CD4-positive, alpha-beta T cell treated with Interleukin-1 beta for 1 hour (primary cell): ENCODE measurements around the gene BROX.
"Not testable (repeated sequence)": the region's sequence is repeated elsewhere in the genome, so short reads cannot be mapped to it uniquely, and the experiment has no call there.

ENCODE experiments used
- DNase-seq, 2 donors: peaks; one replicate each; pipeline ENCODE4 v3.0.0-alpha.2; 2020 to 2022

Gene BROX

GRCh38 chr1:222732216-222733159 lies 20.1 kb downstream of the BROX start:
- DNase-seq: no peak

DNA sequence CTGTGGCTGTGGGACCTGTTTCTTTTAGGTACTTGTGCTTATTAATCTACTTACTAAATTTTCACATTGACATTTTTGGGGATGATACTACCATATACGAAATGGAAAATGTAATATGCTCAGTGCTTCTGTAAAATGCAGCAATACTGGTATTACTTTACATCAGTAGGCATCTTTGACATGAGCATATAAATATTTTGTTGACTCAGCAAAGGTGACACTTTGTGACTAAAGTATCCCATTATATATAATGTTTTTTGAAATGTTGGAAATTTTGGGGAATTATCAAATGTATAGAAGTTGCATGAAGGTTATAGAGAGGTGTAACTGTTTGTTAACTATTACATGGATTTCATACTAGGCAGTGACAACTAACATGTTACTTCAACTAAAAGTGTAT lies 22.4 kb downstream of the BROX start:
- DNase-seq: no peak

- DNase-seq: no peak
Measured at GRCh38 chr1:222736470-222736869, 24.1 kb downstream of the BROX start.

DNA sequence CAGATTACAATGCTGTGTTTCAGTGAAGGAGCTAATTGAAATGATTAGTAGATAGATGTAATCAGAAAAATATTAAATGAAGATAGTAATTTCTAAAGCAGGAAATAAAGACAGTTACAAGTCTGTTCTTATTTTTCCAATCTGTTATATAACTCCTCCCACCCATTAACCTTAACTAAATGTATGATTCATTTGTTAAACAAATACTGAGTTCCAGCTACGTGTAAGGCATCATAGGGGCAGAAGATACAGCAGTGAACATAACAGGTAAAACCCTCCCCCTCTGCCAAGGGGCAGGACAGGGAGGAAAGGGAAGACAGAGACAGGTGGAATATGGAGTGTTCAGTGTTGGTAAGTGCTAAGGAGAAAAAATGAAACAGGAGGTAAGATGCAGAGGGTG lies 24.6 kb downstream of the BROX start, which contains the start of gene FAM177B:
FAM177B (plus strand) TSS at position 231 of the 400 bp plus-strand sequence. CDS start 9,344 bp downstream, outside the sequence.
- DNase-seq: no peak

- no peak for DNase-seq
Measured at GRCh38 chr1:222739465-222739864, 27.1 kb downstream of the BROX start.

DNA sequence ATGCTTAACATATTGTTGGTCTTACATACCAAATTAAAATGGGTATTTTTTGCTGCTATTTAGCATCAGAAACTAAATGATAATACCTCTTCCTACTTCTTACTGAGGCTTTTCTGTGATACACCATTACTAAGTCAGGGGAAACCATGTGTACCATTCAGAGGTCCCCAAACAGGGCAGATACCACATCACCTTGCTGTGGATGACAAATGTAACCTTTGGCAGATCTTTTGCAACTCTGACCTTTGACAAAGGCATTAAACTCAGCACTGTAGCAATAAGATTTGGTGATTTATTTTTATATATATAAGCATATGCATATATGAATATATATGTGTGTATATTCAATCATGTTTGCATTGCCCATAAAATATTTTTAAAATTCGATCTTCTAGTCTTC lies 27.6 kb downstream of the BROX start:
- no peak for DNase-seq

- not testable (repeated sequence) for DNase-seq
Measured at GRCh38 chr1:222741630-222742457, 29.5 kb downstream of the BROX start.

DNA sequence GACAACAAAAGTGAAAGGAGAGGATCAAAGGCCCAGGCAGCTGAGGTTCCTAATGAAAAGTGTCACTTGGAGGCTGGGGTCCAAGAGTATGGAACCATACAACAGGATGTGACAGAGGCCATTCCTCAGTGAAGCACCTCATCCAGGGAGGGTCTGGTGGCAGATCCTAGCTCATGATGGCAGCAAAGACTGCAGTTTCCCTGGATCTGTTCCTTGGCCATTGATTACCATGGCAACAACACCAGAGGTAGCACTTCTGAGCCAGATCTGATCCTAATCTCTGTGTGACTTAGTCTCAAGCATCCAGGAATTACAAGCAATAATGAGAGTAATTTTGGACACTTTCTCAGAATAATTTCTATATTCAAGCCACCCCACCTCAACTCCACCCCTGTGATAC lies 37.6 kb downstream of the BROX start:
- DNase-seq: no peak

DNA sequence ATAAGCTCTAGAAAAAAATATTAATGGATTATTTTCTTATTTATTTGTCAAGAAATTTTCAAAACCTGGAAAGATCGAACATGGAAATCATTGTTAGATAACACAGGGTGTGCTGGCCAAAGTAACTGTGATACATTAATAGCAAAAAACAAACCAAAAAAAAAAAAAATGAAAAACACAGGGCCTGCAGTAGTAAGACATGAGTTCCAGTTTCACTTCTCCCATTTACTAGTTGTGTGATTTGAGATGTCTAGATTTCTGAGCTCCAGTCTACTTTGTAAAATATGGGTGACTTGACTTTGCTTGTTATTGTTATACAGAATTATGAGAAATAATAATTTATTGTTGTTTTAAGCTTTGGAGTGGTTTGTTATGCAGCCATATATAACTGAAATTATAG lies 38.3 kb downstream of the BROX start:
- DNase-seq: no peak

GRCh38 chr1:222751255-222751654 lies 38.9 kb downstream of the BROX start:
- no peak for DNase-seq

- peak in 1 of 2 donors; percentile 8 for DNase-seq
Measured at GRCh38 chr1:222754366-222755139, 42.2 kb downstream of the BROX start.

- no peak for DNase-seq
Measured at GRCh38 chr1:222757646-222758268, 45.4 kb downstream of the BROX start.

- no peak for DNase-seq
Measured at GRCh38 chr1:222759451-222760035, 47.2 kb downstream of the BROX start.

- no peak for DNase-seq
Measured at GRCh38 chr1:222761083-222761482, 48.7 kb downstream of the BROX start.

DNA sequence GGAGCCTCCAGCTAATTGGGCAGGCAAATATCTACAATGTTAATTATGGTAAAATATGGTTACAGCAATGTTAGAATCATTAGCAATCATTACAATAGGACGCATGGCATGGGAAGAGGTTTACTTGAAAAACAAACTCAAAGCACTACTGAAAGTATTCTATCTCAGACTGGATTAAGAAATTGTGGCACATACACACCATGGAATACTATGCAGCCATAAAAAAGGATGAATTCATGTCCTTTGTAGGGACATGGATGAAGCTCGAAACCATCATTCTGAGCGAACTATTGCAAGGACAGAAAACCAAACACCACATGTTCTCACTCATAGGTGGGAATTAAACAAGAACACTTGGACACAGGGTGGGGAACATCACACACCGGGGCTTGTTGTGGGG lies 49.8 kb downstream of the BROX start:
- not testable (repeated sequence) for DNase-seq

DNA sequence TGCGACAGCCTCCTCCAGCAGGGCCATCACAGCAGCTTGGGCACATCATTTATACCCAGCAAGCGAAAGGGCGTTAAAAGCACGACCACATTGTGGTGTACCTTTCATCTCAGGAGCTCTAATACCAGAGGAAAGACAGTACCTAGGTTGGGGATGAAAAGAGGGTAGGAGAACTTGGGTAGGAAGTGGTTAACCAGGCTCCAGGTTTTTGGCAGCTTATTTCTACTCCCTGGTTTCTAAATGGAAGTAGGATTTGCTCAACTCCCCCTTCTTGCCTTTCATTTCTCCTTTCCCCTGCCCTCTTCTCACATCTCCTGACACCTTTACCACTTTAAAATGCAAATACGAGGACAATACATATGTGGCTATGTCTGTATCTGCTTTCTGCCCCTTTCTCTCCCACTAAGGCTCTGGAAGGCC lies 54.8 kb downstream of the BROX start:
- DNase-seq: no peak

DNA sequence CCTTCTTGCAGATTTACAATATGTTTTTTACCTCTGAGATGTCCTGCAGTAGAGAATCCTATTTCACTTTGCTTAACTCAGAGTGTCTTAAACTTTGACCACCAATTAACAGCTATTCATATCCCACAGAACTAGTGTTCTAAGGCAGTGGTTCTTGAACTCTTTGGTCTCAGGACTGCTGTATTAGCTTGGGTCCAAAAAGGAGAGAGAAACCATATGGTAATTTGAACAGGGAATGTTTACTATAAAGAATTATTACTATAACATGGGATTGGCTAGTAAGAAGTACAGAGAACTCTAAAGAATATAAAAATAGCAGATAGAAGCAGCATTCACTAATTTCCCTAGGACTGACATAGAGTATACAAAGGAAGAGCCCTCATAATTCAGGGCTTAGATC lies 56.2 kb downstream of the BROX start:
- DNase-seq: no peak

- DNase-seq: no peak
Measured at GRCh38 chr1:222769181-222769580, 56.8 kb downstream of the BROX start.

DNA sequence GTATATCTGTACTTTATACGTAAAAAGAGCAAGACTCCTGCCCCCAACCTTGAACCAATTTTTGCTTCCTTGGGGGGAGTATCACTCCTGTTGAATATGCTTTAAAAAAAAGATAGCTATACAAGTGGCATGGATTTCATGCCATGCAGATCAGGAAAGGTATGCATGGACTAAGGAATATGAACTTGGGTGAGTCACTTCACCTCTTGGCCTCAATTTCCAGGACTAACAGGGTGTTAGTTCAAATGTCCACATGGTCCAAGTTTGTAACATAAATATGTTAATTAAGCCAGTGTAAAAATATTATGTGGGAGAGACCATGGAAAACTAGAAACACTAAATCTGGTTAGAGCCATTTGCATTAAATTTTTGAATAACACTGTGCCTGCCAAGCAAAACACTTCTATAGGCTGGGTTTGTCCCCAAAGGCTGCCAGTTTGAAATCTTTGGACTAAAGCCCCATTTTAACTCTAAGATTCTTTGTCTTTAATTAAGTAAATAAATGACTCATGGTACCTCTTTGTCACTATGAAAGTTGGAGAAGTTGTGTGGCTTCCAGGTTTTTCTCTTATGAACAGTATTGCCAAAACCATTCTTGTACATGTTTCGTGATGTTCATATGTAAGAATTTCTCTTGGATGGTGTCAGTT lies 57.7 kb downstream of the BROX start:
- DNase-seq: no peak

GRCh38 chr1:222772996-222773379 lies 60.6 kb downstream of the BROX start:
- peak in 1 of 2 donors; percentile 39 for DNase-seq

DNA sequence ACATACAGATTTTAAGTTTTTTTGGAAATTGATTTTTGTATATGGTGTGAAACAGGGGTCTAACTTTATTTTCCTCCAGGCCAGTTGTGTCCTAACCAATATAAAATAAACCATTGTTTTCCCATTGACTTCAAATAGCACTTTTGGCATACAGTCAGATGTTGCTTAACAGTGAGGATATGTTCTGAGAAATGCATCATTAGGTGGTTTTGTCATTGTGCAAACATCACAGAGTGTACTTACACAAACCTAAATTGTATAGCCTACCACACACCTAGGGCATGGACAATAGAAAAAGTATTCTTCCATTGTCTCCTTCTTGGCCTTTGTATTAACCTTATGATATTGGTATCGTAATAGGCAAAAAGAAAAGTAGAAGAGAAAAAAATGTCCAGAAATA lies 65.1 kb downstream of the BROX start:
- no peak for DNase-seq
